HG03139 (cell line): Measurements from ENCODE around the gene COL27A1.

Experiments
- ATAC-seq: cut with Tn5 transposase; IDR thresholded peaks from one replicate; pipeline ENCODE4 v1.9.1; 2021; ENCODE audit not compliant: unreplicated experiment

Gene COL27A1

DNA sequence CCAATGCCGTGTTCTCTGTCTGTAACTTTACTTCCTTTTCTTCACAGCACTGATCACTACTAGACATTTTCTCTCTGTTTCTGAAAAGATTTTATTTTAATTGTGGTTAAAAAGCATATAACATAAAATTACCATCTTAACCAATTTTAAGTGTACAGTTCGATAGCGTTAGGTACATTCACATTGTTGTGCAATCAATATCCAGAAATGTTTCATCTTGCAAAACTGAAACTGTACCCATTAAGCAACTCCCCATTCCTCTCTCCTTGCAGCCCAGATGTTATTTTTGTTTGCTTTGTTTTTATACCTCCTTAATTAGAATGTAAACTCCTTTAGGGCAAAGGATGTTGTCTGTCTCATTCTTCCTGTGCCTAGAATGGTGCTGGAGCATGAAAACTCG lies 47.5 kb downstream of the COL27A1 start:
- ATAC-seq = no peak

DNA sequence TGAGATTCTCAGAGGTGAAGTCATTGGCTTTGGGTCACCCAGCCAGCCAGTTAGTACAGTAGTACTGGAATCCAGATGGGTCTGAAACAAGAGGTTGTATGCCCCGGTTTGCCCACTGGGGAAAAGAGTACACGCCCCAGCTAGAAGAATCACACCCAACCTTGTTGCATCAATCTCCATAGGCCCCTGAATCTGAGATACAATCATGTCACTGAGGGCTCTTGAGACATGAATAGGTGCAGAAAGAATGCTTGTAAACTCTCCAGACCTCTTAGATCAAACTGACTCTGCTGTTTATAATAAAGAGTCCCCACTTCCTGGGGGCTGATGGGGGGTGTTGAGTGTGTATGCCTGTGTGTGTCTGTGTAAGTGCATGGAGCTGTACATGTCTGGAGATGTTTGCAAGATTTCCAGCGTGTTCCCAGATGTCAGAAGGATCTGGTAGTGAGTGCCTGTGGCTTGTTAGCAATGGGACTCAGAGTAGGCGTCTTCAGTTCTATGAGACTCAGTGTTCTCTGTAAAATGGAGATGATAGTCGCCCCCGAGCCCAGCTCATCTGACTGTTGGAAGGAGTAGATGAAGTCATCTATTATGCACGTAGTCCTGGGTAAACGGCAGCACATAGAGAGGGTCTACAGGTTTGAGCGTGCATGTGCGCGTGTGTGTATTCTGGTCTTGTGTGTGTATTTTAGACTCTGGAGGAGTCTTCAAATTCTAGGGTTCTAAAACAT lies 48.2 kb downstream of the COL27A1 start:
- ATAC-seq = no peak

DNA sequence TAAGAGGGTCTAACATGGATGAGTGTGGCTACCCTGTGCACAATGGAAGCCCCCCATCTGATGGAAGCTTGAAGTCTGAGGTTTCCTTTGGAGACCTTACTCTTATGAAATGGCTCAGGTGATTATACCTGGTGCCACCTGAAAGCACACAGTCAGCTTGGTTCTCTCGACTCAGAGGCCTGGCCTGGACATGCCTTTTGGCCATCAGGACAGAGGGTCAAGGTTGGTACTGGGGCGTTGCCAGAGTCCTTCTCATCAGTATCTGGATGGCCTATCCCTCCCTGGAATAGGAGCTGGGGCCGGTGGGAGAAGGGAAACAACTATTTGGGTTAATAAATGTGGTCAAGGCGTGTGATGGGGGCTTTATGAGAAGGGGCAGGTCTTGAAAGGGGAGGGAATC lies 48.9 kb downstream of the COL27A1 start:
- no peak for ATAC-seq

DNA sequence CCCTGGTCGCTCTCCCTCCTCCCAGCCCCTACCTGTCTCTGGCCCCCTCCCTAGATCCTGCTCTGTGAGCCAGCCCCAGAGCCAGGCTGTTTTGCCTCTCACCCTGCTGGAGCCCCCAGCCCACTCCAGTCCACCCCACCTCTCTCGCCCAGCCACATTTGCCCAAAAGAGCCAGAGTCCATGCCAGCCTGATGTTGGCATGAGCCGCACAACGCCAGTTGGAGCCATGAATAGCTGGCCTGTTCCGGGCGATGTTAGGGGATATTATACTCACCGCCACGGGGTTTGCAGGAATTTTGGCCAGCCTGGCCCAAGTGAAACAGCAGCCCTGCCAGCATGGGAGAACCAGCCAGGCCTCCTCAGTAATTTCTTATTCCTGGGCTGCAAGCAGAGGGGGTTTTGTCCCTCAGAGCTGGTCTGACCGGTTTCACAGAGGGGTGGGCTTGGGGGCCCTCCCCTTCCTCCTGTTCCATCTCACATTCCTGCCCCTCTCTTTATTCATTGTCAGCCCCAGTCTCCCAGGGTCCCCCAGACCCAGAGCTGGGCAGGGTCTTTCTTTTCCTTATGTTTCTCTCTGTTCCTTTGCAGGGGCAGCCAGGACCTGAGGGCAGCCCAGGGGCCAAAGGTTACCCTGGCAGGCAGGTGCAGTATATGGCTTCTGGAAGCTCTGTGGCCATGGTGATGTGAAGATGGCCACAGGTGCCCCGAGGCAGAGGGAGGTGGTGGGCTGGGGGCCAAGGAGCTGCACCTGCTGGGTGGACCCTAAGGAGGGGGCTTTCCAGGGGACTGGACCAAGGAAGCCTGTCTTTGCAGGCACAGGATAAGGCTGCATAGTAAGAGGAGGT lies 50.1 kb downstream of the COL27A1 start:
- ATAC-seq = no peak

DNA sequence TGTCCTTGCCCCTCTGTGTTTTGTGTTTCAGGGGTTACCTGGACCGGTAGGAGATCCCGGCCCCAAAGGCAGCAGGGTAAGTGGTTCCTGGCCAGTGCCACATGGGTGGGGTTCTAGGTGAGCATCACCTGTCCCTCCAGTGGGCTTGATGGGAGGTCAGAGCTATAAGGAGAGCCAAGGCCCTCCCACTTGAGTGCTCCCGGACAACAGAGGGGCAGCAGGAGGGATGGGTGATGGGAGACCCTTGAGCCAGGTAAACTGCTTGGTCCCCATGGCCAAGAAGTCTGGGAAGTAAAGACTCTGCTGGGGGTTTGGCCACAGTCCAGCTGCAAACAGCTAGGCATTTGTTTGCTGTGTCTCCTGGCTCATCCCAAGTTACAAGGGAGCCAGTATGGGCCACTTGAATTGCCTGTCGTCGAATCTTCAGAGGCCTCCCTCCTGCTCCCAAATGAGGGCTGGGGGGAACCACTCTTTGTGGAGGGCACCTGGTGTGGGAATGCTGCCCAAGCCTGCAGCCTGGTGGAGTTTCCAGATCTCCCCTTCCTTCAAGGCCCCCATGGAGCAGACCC lies 51.0 kb downstream of the COL27A1 start:
- ATAC-seq = no peak

DNA sequence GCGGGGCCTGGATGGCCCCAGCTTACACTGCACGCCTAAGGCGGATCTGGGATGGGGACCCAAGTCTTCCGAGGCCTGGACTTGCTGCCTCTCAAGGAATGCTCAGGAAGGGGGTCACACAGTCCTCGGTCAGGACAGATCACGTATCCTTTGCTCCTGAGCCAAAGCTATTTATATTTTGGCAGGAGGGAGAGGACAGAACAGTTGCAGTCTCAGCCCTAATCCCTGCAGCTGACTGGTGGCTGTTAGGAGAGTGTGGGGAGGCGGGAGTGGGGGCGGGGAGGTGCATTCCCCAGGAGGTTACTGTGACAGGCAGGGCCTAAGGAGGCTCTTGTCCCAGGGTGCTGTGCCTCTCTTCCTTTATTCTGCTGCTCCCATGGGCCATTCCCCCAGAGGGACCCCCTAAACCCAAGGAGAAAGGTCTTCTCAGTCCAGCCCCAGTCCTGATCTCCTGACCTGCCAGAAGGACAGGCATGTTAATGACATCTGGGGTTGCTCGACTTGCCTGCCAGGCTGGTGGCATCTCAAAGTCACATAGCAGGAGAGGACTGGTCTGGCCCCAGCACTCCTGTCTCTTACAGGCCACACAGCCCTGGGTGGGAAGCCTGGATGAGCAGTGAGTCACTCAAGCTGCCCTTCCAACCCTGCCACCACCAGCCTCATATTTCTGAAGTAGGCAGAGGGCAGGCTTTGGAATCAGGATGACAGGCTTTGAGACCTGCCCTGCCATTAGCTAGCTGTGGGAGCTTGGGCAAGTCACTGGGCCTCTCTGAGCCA lies 51.9 kb downstream of the COL27A1 start:
- no peak for ATAC-seq

DNA sequence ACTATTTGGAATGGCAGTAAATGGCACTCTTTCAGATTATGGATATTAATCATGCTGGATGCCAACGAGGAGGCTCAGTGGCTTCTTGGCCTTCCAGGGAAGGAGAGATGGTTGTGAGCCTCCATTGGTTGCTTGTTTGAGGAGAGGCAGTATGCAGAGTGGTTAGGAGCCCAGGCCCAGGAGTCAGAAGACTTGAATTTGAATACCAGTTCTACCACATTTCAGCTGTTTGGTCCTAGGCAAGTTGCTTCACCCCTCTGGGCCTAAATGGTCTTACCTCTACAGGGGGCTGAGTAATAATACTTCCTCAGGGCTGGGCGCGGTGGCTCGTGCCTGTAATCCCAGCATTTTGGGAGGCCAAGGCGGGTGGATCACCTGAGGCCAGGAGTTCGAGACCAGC lies 52.5 kb downstream of the COL27A1 start:
- no peak for ATAC-seq

DNA sequence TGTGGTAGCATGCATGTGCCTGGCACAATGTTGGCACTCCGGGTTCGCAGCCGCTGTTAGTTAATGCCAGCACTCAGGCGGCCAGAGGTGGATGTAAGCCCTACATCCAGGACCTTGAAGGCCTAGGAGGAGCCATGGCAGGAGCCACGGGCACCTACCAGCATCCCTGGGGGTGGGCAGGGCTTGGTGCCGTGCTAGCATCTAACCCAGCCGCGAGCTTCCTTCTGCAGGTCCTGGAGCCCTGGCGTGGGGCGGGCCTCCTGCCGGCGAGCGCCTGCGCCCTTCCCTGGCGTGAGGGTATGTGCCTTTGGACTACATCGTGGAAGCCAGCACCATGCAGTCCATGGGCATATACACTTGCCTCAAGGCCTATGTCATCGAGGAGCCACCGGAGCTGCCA lies 53.8 kb downstream of the COL27A1 start:
- ATAC-seq = no peak

DNA sequence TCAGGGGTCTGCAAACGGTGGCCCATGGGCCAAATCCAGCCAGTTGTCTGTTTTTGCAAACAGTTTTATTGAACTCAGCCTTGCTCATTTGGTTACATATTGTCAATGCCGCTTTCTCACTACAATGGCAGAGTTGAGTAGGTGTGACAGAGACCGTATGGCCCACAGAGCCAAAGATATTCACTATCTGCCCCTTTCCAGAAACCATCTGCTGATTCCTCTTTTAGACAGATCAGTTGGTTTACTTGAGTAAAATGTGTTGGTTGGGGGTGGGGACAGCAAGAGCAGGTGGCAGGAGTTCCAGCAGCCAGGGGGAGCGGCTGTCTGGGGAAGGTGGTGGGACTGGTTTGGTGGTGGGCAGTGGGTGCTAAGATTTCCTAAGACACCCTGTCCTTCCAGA lies 54.8 kb downstream of the COL27A1 start:
- no peak for ATAC-seq

DNA sequence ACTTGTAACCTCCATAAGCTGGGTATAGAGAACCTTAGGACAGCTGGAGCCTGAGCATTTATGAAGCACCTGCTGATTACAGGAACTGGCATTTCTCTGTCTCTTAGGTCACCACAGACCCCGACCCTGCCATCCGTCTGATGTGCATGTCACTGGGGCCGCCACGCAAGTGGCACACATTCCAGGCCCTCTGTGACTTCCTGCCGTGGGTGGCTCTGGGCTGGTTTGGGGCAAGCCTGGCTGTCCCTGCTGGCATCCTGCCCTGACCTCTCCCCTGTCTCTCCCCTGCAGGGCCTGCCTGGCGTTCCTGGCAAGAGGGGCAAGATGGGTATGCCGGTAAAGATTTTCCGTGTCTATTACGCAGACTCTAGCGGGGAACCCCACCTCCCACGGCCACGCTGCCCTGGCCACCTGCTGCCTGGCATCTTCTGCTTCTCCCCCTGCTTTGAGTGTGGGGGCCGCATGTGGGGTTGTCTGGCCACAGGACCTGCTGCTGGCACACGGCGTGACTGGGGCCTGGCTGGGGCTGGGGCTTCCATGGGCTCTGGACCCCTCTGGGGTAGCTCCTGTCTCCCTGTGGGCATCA lies 55.4 kb downstream of the COL27A1 start:
- no peak for ATAC-seq

DNA sequence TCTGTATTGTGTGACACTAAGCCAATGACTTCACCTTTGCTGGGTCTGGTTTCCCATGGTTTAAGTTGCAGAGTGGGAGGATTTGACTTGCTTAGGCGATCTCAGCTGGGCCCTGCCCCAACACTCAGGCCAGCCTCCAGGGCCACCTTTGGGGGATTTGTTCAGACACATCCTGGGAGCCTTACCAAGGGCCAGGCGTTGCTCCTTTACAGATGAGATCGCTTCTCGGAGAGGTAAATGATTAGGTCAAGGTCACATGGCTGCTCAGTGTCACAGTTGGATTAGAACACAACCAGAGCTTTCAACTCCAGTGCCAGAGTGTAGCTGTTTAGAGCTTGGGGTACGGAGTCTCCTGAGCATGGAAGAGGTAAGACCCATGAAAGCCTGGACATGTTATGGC lies 57.5 kb downstream of the COL27A1 start:
- no peak for ATAC-seq

DNA sequence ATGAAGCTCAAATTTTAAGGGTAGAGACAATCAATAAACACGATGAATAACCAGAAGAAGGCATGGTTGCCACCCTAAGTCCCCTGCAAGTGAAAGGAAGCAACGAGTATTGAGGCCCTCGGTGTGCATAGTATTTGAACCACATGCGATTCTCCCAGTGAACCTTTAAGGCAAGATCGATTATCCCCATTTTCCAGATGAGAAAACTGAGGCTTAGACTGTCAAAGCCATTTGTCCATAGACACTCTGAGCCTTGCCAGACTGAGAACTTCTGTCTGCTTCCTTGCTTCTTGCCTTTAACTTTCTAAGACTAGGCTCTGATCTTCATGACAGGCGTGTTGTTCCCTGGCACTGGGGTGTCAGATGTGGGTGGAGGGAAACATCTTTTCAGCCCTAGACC lies 58.2 kb downstream of the COL27A1 start:
- no peak for ATAC-seq

DNA sequence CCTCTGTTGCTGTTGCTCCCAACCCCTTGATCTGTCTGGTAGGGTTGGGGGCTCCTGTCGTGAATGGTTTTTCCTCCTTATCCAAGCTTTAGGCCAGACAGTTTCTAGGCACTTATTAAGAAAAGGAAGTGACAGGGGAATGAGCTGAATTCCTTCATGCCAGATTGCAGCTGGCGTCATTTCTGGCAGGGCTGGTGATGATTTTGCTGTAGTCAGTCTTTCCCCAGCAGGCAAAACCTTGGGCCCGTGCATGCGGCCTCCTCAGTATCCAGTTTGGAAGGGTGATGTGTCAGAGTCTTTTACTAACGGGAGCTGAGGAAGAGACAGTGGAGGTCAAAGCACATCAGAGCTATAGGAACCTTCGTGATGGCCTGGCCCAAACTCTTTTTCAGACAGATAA lies 58.8 kb downstream of the COL27A1 start:
- ATAC-seq = no peak

DNA sequence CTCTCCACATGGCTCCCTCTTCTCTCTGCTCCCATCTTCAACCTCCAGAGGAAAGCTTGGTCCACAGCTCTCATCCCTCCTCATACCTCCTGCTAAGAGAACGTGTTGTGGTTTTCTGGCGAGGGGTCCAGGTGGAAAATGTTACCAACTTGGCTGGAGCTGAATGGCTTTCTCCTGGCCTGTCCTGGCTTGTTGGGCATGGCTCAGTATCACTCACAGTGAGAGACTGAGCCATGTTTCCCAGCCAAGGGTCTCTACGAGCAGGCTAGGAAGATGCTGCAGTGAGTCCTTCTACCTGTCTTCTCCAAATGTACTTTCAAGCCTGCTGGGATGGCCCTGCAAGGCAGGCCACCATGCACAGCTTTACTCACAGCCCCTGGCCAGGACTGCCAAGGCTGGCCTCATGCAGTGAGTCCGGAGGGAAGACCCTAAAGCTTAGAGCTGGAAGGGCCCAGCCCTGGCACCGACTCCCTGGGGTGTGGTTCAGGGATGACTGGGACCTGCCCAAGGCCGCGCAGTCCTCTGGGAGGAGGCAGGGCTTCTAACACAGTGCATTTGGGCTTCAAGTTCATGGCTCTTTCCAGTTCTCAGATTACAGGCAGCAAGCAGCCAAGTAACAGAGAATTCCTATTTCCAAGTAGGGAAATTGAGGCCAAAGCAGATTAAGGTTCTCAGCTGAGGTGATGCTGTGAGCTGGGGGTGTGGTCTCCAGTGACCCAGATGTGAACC lies 59.5 kb downstream of the COL27A1 start:
- ATAC-seq = no peak

DNA sequence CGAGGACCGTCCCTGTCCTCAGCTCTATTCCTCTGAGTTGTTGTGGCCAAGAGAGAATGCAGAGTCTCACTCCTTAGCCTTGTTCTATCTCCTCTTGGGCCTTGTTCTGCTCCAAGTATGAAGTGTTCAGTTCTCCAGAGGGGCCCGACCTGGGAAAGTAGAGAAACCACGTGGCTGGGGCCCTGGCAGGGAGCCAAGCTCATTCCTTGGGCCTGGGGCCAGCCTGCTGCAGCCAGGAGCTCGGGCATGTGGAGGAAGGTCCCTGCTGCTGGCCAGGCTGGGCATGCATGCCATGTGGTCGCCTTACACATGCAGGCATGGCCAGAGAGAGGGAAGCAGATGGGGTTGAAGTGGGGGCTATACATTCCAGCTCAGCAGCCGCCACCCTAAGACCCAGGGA lies 60.7 kb downstream of the COL27A1 start:
- ATAC-seq = no peak

DNA sequence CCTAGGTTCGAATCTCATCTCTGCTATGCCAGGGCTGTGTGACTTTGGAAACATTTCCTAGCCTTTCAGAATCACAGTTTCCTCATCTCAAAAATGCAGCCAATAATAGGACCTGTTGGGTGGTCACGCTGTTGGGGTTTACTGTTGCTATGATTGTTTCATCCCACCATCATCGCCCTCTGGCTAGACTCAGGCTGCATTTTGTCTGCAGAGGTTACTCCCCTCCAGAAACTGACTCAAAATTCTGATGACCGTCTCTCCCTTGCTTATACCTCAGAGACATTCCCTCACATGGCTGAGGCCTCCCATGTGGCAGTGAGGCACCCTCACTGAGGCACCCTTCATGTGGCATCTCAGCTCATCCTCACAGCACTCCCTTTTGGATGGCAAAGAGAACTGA lies 61.6 kb downstream of the COL27A1 start:
- ATAC-seq = no peak

DNA sequence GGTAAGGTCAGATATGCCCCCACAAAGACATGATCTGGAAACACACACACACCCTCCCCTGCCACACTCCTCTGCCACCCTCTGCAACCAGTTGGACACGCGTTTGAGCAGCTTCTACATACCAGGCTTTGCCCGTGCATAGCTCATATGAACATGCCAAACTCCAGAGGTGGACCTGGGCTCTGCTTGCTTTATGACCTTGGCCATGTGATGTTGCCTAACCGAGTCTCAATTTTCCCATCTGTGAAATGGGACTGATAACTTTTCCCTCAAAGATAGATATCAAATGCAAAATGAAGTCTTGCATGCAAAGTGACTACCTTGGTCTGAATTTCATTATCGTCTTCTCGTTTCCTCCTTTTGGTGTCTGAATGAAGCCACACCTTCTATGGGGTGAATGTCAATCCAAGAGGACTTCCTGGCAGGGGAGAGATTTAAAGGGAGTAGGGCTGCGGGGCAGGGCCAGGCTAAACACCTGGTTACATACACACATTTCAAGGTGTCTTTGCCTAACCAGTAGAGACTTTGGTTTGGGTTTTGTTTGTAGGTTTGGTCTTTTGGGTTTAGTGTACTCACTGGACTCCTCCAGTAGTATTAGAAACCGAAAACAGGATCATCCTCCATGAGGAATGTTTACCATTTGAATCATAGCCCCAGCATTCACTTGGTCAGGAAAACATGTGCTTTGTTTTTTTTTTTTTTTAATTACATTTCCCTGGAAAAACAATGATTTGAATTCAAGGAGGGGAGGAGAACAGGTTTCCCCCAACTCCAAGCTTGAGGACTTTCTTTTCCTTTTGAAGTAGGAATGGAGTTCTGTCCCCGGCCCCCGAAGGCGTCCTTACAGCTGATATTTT lies 63.2 kb downstream of the COL27A1 start:
- ATAC-seq = no peak

DNA sequence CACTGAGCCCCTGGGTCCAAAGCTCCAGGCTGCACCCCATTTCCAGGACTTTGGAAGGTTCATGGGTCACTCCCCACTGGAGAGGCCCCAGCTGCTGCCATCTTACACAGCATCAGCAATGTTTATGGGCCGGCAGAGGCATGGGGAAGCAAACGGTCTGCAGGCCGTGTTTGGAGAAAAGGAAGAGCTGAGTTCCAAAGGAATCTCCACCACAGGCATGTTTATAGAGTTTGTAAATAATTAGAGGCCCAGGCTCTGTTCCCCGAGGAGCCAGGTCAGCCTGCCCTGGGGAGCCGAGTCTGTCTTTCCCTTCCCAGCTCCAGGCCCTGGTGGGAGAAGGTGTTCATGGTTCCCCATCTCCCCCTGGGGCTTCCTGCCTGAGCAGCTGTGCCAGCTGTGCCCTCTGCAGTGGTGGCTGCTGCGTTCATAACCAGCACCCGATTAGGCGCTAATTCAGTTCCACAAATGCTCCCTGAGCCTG lies 64.8 kb downstream of the COL27A1 start:
- ATAC-seq = no peak

DNA sequence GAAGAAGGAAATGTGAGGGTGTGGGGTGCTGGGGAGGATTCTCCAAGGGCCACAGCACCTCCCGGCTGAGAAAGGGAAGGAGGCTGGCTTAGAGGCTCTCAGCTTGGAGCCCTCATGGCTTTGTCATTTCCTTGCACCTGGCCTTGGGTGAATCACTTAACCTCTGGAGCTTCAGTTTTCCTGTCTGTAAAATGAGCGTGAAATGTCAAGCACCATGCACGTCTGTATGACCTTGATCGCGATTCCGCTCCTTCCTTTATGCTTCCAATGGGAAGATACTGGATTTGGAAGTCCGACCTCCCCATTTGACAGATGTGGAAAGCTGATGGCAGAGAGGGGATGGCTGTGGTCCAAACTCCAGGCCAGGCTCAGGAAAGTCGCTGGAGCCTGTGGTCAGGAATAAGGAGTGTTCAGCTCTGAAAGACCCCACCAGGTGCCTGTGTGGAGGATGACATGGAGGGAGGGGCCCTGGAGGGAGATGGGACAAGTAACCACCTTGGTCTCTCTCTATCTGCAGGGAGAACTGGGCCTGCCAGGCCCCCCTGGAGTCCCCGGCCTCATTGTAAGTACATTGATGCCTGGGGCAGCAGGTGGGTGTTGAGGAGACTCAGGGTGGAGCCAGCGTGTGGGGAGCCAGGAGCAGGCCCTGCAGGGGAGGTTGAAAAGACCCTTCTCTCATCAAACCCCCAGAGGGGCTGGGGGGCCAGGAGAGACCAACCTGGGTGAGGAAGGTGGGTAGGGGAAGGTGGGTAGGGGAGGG lies 66.5 kb downstream of the COL27A1 start:
- ATAC-seq = no peak
